SK-N-SH (cell line): ENCODE data around the gene ZMIZ2. TPM values are rescaled to one million over a fixed set of nuclear protein-coding genes. Genes with fewer than 3 reads are reported as not detected.
"Not testable (repeated sequence)": the region's sequence is repeated elsewhere in the genome, so short reads cannot be mapped to it uniquely, and the experiment has no call there.

Experiments used
- CTCF ChIA-PET: fragments of 300-600, 350-600 bp; formaldehyde crosslinking; extraction: SDS; loops from one replicate; lab custom pipeline; 2021; lab: Yijun Ruan, JAX
- POLR2A ChIA-PET: fragments of 350-600 bp; sonication (Branson Sonifier 250); formaldehyde crosslinking; extraction: SDS; loops from one replicate; lab custom pipeline; 2020; ENCODE audit warnings: antibody characterized with exemption, inconsistent platforms; lab: Yijun Ruan, JAX
- DNase-seq: peaks from one replicate; pipeline ENCODE4 v3.0.0; 2012
- H2AFZ ChIP-seq: fragments of 200-600 bp; sonication (generic); 2 replicates; pipeline ENCODE4 v1.8.1; 2016; ENCODE audit warnings: antibody characterized with exemption, mild to moderate bottlenecking, low read depth
- H3F3A ChIP-seq: fragments of 200-600 bp; sonication (generic); replicated peaks from 2 replicates; pipeline ENCODE3; 2016; ENCODE audit warnings: antibody characterized with exemption, mild to moderate bottlenecking; ENCODE audit not compliant: insufficient read depth
- H3K27ac ChIP-seq, 2 experiments: fragments of 200-500 bp in 1 of 2; fragments of 200-600 bp in 1 of 2; sonication (Bioruptor generic) in 1 of 2; sonication (generic), shearing (Covaris generic) in 1 of 2; 2 replicates each; pipeline versions ENCODE4 v1.5.1 to v1.6.1; 2014 to 2016; ENCODE audit warnings: low read depth in 2 of 2, inconsistent platforms in 1 of 2, low read length in 1 of 2, mild to moderate bottlenecking in 1 of 2, mixed read lengths in 1 of 2
- H3K27me3 ChIP-seq: fragments of 200-600 bp; sonication (generic), shearing (Covaris generic); 2 replicates; pipeline ENCODE4 v1.6.1; 2016; ENCODE audit warnings: mixed run types; ENCODE audit not compliant: insufficient read depth
- H3K36me3 ChIP-seq, 2 experiments: fragments of 200-500 bp in 1 of 2; fragments of 200-600 bp in 1 of 2; sonication (Bioruptor generic) in 1 of 2; sonication (generic) in 1 of 2; replicated peaks in 1 of 2; 2 replicates each; pipeline versions ENCODE3 to v1.5.1; 2014 to 2016; ENCODE audit warnings: low read length in 1 of 2, mild to moderate bottlenecking in 1 of 2; ENCODE audit not compliant: insufficient read depth in 2 of 2, control insufficient read depth in 1 of 2
- H3K4me1 ChIP-seq, 2 experiments: fragments of 200-500 bp in 1 of 2; fragments of 200-600 bp in 1 of 2; sonication (Bioruptor generic) in 1 of 2; sonication (generic), shearing (Covaris generic) in 1 of 2; 2 replicates each; pipeline versions ENCODE4 v1.5.1 to v1.6.1; 2014 to 2016; ENCODE audit warnings: low read depth in 1 of 2, low read length in 1 of 2, mixed run types in 1 of 2; ENCODE audit not compliant: insufficient read depth in 2 of 2, control insufficient read depth in 1 of 2
- H3K4me2 ChIP-seq: fragments of 200-600 bp; sonication (generic), shearing (Covaris generic); 2 replicates; pipeline ENCODE4 v1.6.1; 2017; ENCODE audit warnings: mixed run types
- H3K4me3 ChIP-seq, 2 experiments: fragments of 200-500 bp in 1 of 2; fragments of 200-600 bp in 1 of 2; sonication (Bioruptor generic) in 1 of 2; sonication (generic), shearing (Covaris generic) in 1 of 2; 2 replicates each; pipeline versions ENCODE4 v1.5.1 to v1.8.1; 2014 to 2016; ENCODE audit warnings: low read depth in 2 of 2, inconsistent platforms in 1 of 2, low read length in 1 of 2, mild to moderate bottlenecking in 1 of 2, mixed read lengths in 1 of 2, moderate library complexity in 1 of 2
- H3K79me2 ChIP-seq: fragments of 200-600 bp; sonication (generic); 2 replicates; pipeline ENCODE4 v1.8.1; 2017; ENCODE audit warnings: mild to moderate bottlenecking; ENCODE audit not compliant: insufficient read depth
- H3K9ac ChIP-seq: fragments of 200-600 bp; sonication (generic); 2 replicates; pipeline ENCODE4 v1.6.1; 2017; ENCODE audit warnings: mixed run types
- H3K9me2 ChIP-seq: fragments of 200-600 bp; sonication (generic); 2 replicates; pipeline ENCODE4 v1.6.1; 2017; ENCODE audit warnings: mixed run types
- H3K9me3 ChIP-seq: fragments of 200-600 bp; sonication (generic); 2 replicates; pipeline ENCODE4 v1.6.1; 2017; ENCODE audit warnings: mixed run types, mild to moderate bottlenecking, moderate library complexity
- H4K20me1 ChIP-seq: fragments of 200-600 bp; sonication (generic); 2 replicates; pipeline ENCODE4 v1.6.1; 2017; ENCODE audit warnings: mild to moderate bottlenecking, mixed run types; ENCODE audit not compliant: insufficient read depth
- NFIC ChIP-seq: IDR thresholded peaks from 2 replicates; pipeline ENCODE4 v1.4.0; 2012; ENCODE audit warnings: borderline replicate concordance
- POLR2AphosphoS5 ChIP-seq: IDR thresholded peaks from 2 replicates; pipeline ENCODE4 v1.6.1; 2012; ENCODE audit warnings: low read depth, low read length
- WGBS: methylation state at CpG from one replicate; pipeline ENCODE4 v1.1.6; 2017; ENCODE audit warnings: low lambda C conversion rate; 5-methylcytosine and 5-hydroxymethylcytosine counted together
- polyA plus RNA-seq, 3 experiments: library from polyadenylated mRNA; depleted of rRNA; stranded (reverse); fragments of >200 nt; gene quantifications; 2 replicates each; pipeline ENCODE4 v1.2.3, GENCODE V29; 2012
- TF ChIP-seq, protein P1 (sequence below): fragments of 200-600 bp; sonication (generic); IDR thresholded peaks from 2 replicates; pipeline ENCODE4 v1.6.1; 2017; ENCODE audit warnings: antibody characterized with exemption, mild to moderate bottlenecking, moderate library complexity

Gene ZMIZ2
- polyA plus RNA-seq, 1 of the 3 experiments (the other 2 are of a cell fraction) = 18.1 TPM

DNA sequence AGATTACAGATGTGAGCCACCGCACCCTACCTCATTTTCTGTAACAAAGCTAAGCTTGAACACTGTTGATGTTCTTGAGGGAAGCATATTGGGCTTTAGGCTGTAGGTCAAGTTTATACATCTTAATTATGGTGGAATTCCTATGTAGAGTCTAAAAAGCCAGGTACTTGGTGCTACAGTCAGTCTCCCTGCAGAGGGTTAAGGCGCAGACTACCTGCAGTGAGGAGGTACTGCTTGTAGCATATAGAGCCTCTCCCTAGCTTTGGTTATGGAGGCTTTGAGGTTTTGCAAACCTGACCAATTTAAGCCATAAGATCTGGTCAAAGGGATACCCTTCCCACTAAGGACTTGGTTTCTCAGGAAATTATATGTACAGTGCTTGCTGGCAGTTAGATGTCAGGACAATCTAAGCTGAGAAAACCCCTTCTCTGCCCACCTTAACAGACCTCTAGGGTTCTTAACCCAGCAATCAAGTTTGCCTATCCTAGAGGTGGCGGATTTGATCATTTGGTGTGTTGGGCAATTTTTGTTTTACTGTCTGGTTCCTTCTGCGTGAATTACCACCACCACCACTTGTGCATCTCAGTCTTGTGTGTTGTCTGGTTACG, 53.9 kb downstream of the ZMIZ2 start:
- Histone ChIP-seq H3K4me1 (peaks cover 5 to 7% of the 10 kb centered on the region in 2 experiments; a peak in 3 of 4 replicates), H2AFZ (no peak overlapping the region), H3K79me2 (peaks cover 53% of the 10 kb centered on the region), H4K20me1 (peaks cover 72% of the 10 kb centered on the region), H3K27me3 (no peaks in the 10 kb centered on the region), H3K4me3 (no peak overlapping the region), H3K4me2 (no peak overlapping the region), H3F3A (peaks cover 88% of the 10 kb centered on the region), H3K9me2 (no peaks in the 10 kb centered on the region), H3K9me3 (no peaks in the 10 kb centered on the region), H3K9ac (no peak overlapping the region), H3K27ac (peak overlapping the region in 1 of 2 experiments; percentile 9; a peak in 2 of 4 replicates), H3K36me3 (peaks cover 42 to 70% of the 10 kb centered on the region in 2 experiments)
- DNase-seq = no peak
- ChIA-PET POLR2A (no interaction called here), CTCF (interaction anchor here (1.4 to 1.7 kb wide), 2 partner anchors 237 to 333 kb away, joined by 3 to 4 read pairs; no protein-coding TSS in a partner anchor)
- TF ChIP-seq POLR2AphosphoS5 (peak; percentile 37; the same call in 1 of the 2 replicates), NFIC (no peak)
- WGBS = 100% methylated on average over 5 of the region's 5 CpGs

DNA sequence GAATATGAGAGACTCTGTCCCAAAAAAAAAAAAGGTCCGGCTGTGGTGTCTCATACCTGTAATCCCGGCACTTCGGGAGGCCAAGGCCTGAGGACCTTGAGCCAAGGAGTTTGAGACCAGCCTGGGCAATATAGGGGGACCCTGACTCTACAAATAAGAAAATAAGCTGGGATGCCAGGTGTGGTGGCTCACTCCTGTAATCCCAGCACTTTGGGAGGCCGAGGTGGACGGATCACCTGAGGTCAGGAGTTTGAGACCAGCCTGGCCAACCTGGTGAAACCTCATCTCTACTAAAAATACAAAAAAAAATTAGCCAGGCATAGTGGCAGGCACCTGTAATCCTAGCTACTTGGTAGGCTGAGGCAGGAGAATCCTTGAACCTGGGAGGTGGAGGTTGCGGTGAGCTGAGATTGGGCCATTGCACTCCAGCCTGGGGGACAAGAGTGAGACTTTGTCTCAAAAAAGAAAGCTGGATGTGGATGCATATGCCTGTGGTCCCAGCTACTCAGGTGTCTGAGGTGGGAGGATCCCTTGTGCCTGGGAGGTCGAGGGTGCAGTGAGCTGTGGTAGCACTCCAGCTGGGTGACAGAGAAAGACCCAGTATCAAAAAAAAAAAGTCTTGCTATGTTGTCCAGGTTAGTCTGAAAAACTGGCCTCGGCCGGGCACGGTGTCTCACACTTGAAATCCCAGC, 55.3 kb downstream of the ZMIZ2 start:
- H3K4me2 ChIP-seq, H3K27ac ChIP-seq, H2AFZ ChIP-seq, H3K9ac ChIP-seq, H3K9me2 ChIP-seq, H3K9me3 ChIP-seq, DNase-seq, H3K4me1 ChIP-seq, H3K27me3 ChIP-seq, H3K4me3 ChIP-seq: not testable (repeated sequence)
- Histone ChIP-seq H3F3A (peaks cover 89% of the 10 kb centered on the region), H4K20me1 (peaks cover 57% of the 10 kb centered on the region), H3K79me2 (peaks cover 38% of the 10 kb centered on the region), H3K36me3 (peaks cover 34 to 57% of the 10 kb centered on the region in 2 experiments)
- 96% methylated on average over 10 of the region's 10 CpGs for whole genome bisulfite sequencing
- ChIA-PET POLR2A (interaction anchor here (0.9 to 1.6 kb wide), 3 partner anchors 20 to 222 kb away, joined by 3 to 4 read pairs (median 4); partner anchors contain the start of gene TMED4), CTCF (interaction anchor here (0.6 to 2.1 kb wide), 4 partner anchors 7 to 189 kb away, joined by 3 to 6 read pairs (median 3); partner anchors contain the start of gene H2AZ2)

DNA sequence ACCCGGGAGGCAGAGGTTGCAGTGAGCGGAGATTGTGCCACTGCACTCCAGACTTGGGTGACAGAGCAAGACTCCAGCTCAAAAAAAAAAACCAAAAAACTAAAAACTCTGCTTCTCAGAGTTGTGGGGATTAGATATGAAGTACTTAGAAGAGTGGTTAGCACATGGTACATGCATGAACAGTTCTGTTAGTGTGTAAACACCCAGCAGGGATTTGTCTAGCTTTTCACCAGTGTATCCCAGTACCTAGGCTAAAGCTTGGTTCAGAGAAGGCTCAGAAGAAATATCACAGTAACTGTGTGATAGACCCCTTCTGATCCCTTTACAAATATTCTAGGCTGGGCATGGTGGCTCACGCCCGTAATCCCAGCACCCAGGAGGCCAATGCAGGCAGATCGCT, 57.3 kb downstream of the ZMIZ2 start:
- Histone ChIP-seq H3K79me2 (peaks cover 19% of the 10 kb centered on the region), H3K9me3 (no peaks in the 10 kb centered on the region), H3F3A (peaks cover 75% of the 10 kb centered on the region), H3K27ac (no peak overlapping the region), H3K27me3 (no peaks in the 10 kb centered on the region)
- WGBS = 95% methylated on average over 5 of the region's 5 CpGs
- no peak for DNase-seq
- TF ChIP-seq, protein P1, sequence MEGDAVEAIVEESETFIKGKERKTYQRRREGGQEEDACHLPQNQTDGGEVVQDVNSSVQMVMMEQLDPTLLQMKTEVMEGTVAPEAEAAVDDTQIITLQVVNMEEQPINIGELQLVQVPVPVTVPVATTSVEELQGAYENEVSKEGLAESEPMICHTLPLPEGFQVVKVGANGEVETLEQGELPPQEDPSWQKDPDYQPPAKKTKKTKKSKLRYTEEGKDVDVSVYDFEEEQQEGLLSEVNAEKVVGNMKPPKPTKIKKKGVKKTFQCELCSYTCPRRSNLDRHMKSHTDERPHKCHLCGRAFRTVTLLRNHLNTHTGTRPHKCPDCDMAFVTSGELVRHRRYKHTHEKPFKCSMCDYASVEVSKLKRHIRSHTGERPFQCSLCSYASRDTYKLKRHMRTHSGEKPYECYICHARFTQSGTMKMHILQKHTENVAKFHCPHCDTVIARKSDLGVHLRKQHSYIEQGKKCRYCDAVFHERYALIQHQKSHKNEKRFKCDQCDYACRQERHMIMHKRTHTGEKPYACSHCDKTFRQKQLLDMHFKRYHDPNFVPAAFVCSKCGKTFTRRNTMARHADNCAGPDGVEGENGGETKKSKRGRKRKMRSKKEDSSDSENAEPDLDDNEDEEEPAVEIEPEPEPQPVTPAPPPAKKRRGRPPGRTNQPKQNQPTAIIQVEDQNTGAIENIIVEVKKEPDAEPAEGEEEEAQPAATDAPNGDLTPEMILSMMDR = no peak
- TF ChIP-seq, all 33 proteins: peak for 0
- H3K4me2 ChIP-seq = no peak overlapping the region
- H3K9ac ChIP-seq = no peak overlapping the region
- H2AFZ ChIP-seq = no peak overlapping the region
- no peaks in the 10 kb centered on the region for H3K9me2 ChIP-seq
- H3K4me3 ChIP-seq = no peak overlapping the region
- peaks cover 37% of the 10 kb centered on the region for H4K20me1 ChIP-seq
- POLR2A ChIA-PET = interaction anchor here (1.2 kb wide), 2 partner anchors 9 to 330 kb away, joined by 3 to 6 read pairs; partner anchors contain the start of gene PPIA
- peaks cover 19 to 38% of the 10 kb centered on the region in 2 experiments for H3K36me3 ChIP-seq
- H3K4me1 ChIP-seq = no peaks in the 10 kb centered on the region
- CTCF ChIA-PET = no interaction called here
